Heart right ventricle (tissue), 16 donors: Measurements from ENCODE around the gene SULT1A1. TPM values are rescaled to one million over a fixed set of nuclear protein-coding genes. Genes with fewer than 3 reads are reported as not detected.

Experiments
- ATAC-seq, 8 donors: fragments of 200-7000 bp; cut with Tn5 transposase; one replicate each; pipeline ENCODE4 v1.9.1; 2020; ENCODE audit warnings: mild to moderate bottlenecking in 8 of 8, moderate library complexity in 8 of 8, moderate number of reproducible peaks in 1 of 8
- DNase-seq, 2 donors: peaks; one replicate each; pipeline ENCODE4 v3.0.0-alpha.2; 2020
- H3K27ac ChIP-seq, 10 donors: fragments of 200-600 bp; sonication (generic) in 2 of 10; one replicate each; pipeline versions ENCODE4 v1.5.0 to v1.8.0; 2020 to 2022; ENCODE audit warnings: mild to moderate bottlenecking in 3 of 10
- H3K27me3 ChIP-seq, 7 donors: fragments of 200-600 bp; one replicate each; pipeline ENCODE4 v1.8.0; 2021 to 2022; ENCODE audit warnings: mild to moderate bottlenecking in 2 of 7
- H3K36me3 ChIP-seq, 9 donors: fragments of 200-600 bp; sonication (generic) in 1 of 9; one replicate each; pipeline versions ENCODE4 v1.5.0 to v1.8.0; 2020 to 2022; ENCODE audit warnings: mild to moderate bottlenecking in 2 of 9
- H3K4me1 ChIP-seq, 9 donors: fragments of 200-600 bp; sonication (generic) in 1 of 9; one replicate each; pipeline versions ENCODE4 v1.5.0 to v1.8.0; 2020 to 2022; ENCODE audit warnings: mild to moderate bottlenecking in 4 of 9
- H3K4me3 ChIP-seq, 10 donors: fragments of 200-600 bp; sonication (generic) in 2 of 10; one replicate each; pipeline versions ENCODE4 v1.5.0 to v1.8.0; 2020 to 2022; ENCODE audit warnings: mild to moderate bottlenecking in 7 of 10, moderate library complexity in 2 of 10
- H3K9me3 ChIP-seq, 11 donors: fragments of 200-600 bp in 10 of 11; sonication (generic) in 2 of 11; one replicate each; pipeline versions ENCODE4 v1.5.0 to v1.8.0; 2013 to 2022; ENCODE audit warnings: mild to moderate bottlenecking in 2 of 11, control low read depth in 1 of 11, moderate library complexity in 1 of 11
- WGBS, 2 donors: extraction: QIAGEN DNeasy Blood & Tissue Kit; methylation state at CpG; one replicate each; pipeline ENCODE4 v1.1.7; 2013; ENCODE audit warnings: inconsistent platforms in 1 of 2; 5-methylcytosine and 5-hydroxymethylcytosine counted together
- intact Hi-C, 10 donors: fragments of 100-400 bp; cut with DNase I; formaldehyde crosslinking; loops; one replicate each; pipeline versions ENCODE4 v1.11.1 to v1.14.2; 2022
- polyA plus RNA-seq, 2 donors: library from polyadenylated mRNA; stranded (reverse); fragments of 200-250 nt; gene quantifications; one replicate each; pipeline ENCODE4 v1.2.3, GENCODE V29; 2013
- total RNA-seq, 10 donors: library from RNA; stranded (reverse); fragmentation: NEBNext Ultra II Directional in 3 of 10; extraction: Animal tissue kit (Norgen Biotek cat#: 25700) in 3 of 10; gene quantifications; one replicate each; pipeline versions ENCODE4 v1.2.1 to v1.2.4, GENCODE V29; 2021 to 2023
- TF ChIP-seq, protein P1 (sequence below), 9 donors: fragments of 200-600 bp; sonication (generic) in 2 of 9; IDR thresholded peaks; one replicate each; pipeline versions ENCODE4 v1.5.0 to v1.8.0; 2021 to 2022; ENCODE audit warnings: antibody characterized with exemption in 9 of 9, mild to moderate bottlenecking in 5 of 9, moderate library complexity in 1 of 9
- donor health status: Arrhythmogenic right ventricular cardiomyopathy.
- donor health status: ischemic (EF 13 %, LVEDD 7.1; RV severe dilation, severe dysfunction).
- donor health status: healthy with polysubstance abuse.
- donor health status: DM: no; HTN: yes; CAD: no.
- donor health status: DM: no; HTN: no; CAD: no.
- donor health status: ischemic (EF 25% LVEDD 6.9; RV normal size, moderate dysfunction).
- donor health status: ischemic (EF 25% LVEDD 5.7; RV mildly dilated, moderate dysfunction).
- donor health status: healthy.
- donor health status: DM: yes; HTN: yes; CAD: no.
- donor health status: Ischemic cardiomyopathy.
- donor health status: ischemic (EF 35%, LVEDD 5.7; RV mildly dilated, moderate dysfunction).
- donor health status: nonischemic (EF 11% LVEDD 7.7; RV severe dilation, severe dysfunction).
- donor health status: DM: yes; HTN: yes; CAD: no.
- donor health status: PGD.
- donor health status: ischemic (EF 29% LVEDD 5.4; RV normal size, mild dysfunction).
- donor health status: nonischemic (EF 23%, LVEDD 6.1; RV moderate dilation, normal function).

The SULT1A1 gene
- total and polyA plus RNA-seq, 12 donors: 8.3 to 25.3 (median 14.5) TPM

DNA sequence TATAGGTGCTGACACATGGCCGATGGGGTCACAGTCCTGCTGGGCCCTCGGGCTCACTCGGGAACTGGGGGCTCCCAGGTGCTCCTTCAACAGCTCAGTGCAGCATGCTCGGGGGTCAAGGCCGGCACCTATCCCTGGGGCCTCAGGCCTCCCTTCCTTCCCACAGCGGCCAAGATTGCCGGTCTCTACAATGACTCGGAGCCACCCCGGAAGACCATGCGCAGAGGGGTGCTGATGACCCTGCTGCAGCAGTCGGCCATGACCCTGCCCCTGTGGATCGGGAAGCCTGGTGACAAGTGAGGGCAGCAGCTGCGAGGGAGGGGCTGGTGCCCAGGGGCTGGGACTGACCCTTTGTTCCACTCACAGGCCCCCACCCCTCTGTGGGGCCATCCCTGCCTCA is 19.9 kb downstream of the SULT1A1 start:
- H3K4me3 ChIP-seq: no peak overlapping the region
- TF ChIP-seq, protein P1, sequence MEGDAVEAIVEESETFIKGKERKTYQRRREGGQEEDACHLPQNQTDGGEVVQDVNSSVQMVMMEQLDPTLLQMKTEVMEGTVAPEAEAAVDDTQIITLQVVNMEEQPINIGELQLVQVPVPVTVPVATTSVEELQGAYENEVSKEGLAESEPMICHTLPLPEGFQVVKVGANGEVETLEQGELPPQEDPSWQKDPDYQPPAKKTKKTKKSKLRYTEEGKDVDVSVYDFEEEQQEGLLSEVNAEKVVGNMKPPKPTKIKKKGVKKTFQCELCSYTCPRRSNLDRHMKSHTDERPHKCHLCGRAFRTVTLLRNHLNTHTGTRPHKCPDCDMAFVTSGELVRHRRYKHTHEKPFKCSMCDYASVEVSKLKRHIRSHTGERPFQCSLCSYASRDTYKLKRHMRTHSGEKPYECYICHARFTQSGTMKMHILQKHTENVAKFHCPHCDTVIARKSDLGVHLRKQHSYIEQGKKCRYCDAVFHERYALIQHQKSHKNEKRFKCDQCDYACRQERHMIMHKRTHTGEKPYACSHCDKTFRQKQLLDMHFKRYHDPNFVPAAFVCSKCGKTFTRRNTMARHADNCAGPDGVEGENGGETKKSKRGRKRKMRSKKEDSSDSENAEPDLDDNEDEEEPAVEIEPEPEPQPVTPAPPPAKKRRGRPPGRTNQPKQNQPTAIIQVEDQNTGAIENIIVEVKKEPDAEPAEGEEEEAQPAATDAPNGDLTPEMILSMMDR (IDR thresholded peaks at IDR 0.05): no peak
- intact Hi-C loops: no loop called here
- no peaks in the 10 kb centered on the region for H3K4me1 ChIP-seq
- no peak for DNase-seq
- no peak overlapping the region for H3K27ac ChIP-seq
- no peaks in the 10 kb centered on the region for H3K9me3 ChIP-seq
- peaks cover 0 to 75% (median 42%) of the 10 kb centered on the region in 9 donors for H3K36me3 ChIP-seq
- no peaks in the 10 kb centered on the region for H3K27me3 ChIP-seq
- no peak for ATAC-seq
- WGBS, 2 donors: 95 to 96% methylated on average over 11 to 13 of the region's 13 CpGs

DNA sequence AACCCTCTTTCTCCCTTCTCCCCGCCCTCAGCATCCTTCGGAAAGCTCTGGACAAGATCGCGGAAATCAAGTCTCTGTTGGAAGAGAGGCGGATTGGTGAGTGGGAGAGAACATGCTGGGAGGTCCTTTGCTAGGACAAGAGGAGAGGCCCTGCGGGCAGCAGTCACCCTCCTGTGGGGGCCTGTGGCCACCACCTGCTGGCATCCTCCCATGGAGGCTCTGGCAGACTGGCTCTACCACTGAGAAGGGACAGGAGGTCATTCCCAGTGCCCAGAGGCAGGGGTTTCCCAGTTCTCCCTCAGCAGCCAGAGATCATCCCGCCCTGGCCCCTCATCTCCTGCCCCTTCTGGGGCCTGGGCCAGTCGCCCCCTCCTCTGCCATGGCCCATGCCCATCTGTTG is 20.8 kb downstream of the SULT1A1 start:
- Histone ChIP-seq H3K4me1 (no peaks in the 10 kb centered on the region), H3K27ac (no peak overlapping the region), H3K9me3 (no peaks in the 10 kb centered on the region), H3K36me3 (peaks cover 0 to 83% (median 42%) of the 10 kb centered on the region in 9 donors), H3K27me3 (no peaks in the 10 kb centered on the region), H3K4me3 (no peak overlapping the region)
- intact Hi-C loops: no loop called here
- WGBS, 2 donors: 96% methylated on average over 8 of the region's 8 CpGs
- no peak for DNase-seq
- TF ChIP-seq, protein P1 (IDR thresholded peaks at IDR 0.05): no peak
- no peak for ATAC-seq

DNA sequence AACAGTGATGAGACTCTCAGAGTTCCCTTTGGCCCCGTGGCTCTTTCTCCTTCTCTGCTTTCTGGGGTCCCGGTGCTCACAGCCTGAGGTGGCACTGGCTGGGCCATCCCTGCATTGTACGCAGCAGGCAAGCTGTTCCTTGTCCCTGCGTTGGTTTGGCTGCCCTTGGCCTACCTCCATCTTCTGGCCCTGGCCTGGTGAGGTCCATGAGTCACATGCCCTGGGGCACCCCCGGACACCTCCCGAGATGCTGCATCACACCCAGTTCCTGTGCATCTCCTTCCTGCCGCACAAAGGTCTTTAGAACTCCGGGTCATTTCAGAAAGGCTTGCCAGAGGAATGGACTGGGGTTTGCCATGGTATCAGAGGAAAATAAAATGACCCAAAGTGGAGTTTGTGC is 22.5 kb downstream of the SULT1A1 start:
- H3K27me3 ChIP-seq: no peaks in the 10 kb centered on the region
- no peak overlapping the region for H3K4me3 ChIP-seq
- DNase-seq (no peak), ATAC-seq (no peak)
- H3K4me1 ChIP-seq: no peaks in the 10 kb centered on the region
- intact Hi-C loops: no loop called here
- WGBS, 2 donors: 82 to 85% methylated on average over 8 of the region's 8 CpGs
- no peak overlapping the region for H3K27ac ChIP-seq
- TF ChIP-seq, protein P1 (IDR thresholded peaks at IDR 0.05): no peak
- no peaks in the 10 kb centered on the region for H3K9me3 ChIP-seq
- H3K36me3 ChIP-seq: peaks cover 0 to 97% (median 48%) of the 10 kb centered on the region in 9 donors

DNA sequence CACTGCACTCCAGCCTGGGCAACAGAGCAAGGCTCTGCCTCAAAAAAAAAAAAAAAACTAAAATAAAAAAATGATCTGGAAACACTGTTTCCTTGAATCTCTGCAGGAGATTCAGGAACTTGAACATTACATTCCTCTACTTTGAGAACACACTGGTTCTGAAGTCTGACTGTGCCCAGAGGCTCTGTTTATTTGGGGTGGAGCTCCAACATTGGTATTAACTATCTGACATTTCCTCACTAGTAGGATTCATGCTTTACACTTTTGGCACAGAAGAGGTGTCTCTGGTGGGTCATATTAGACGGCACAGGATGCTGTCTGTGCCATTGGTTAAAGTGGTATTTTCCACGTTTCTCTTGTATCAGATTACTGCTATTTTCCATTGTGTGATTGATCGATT is 23.4 kb downstream of the SULT1A1 start:
- Histone ChIP-seq H3K4me3 (no peak overlapping the region), H3K9me3 (no peaks in the 10 kb centered on the region), H3K27ac (no peak overlapping the region), H3K27me3 (no peaks in the 10 kb centered on the region), H3K4me1 (no peaks in the 10 kb centered on the region), H3K36me3 (peaks cover 0 to 97% (median 55%) of the 10 kb centered on the region in 9 donors)
- TF ChIP-seq, protein P1 (IDR thresholded peaks at IDR 0.05): no peak
- DNase-seq (no peak), ATAC-seq (no peak)
- WGBS, 2 donors: 87 to 91% methylated on average over 3 of the region's 3 CpGs
- intact Hi-C loops: no loop called here
